GM19351 (cell line): Measurements from ENCODE around the gene SMIM21.

Source experiments
- ATAC-seq: cut with Tn5 transposase; IDR thresholded peaks from one replicate; pipeline ENCODE4 v1.9.1; 2021; ENCODE audit warnings: mild to moderate bottlenecking, moderate library complexity; ENCODE audit not compliant: unreplicated experiment

The SMIM21 gene

GRCh38 chr18:75378376-75379315 is 48.9 kb downstream of the SMIM21 start:
- ATAC-seq: no peak

GRCh38 chr18:75377926-75378325 is 49.6 kb downstream of the SMIM21 start:
- no peak for ATAC-seq

GRCh38 chr18:75377258-75377657 is 50.2 kb downstream of the SMIM21 start:
- no peak for ATAC-seq

- no peak for ATAC-seq
These were observed 51.5 kb downstream of the SMIM21 start for GRCh38 chr18:75376004-75376403.

GRCh38 chr18:75375341-75375740 is 52.2 kb downstream of the SMIM21 start:
- ATAC-seq: no peak

GRCh38 chr18:75374466-75374865 is 53.0 kb downstream of the SMIM21 start:
- ATAC-seq: no peak

GRCh38 chr18:75369026-75369721 is 58.3 kb downstream of the SMIM21 start:
- no peak for ATAC-seq

GRCh38 chr18:75365837-75366236 is 61.7 kb downstream of the SMIM21 start:
- ATAC-seq: no peak

- ATAC-seq: no peak
These were observed 62.3 kb downstream of the SMIM21 start for GRCh38 chr18:75365254-75365629.

GRCh38 chr18:75364512-75365253 is 62.8 kb downstream of the SMIM21 start:
- ATAC-seq: no peak

GRCh38 chr18:75363446-75364225 is 63.9 kb downstream of the SMIM21 start:
- no peak for ATAC-seq

- no peak for ATAC-seq
These were observed 65.1 kb downstream of the SMIM21 start for GRCh38 chr18:75362435-75362834.

GRCh38 chr18:75360941-75361340 is 66.6 kb downstream of the SMIM21 start:
- ATAC-seq: no peak

- no peak for ATAC-seq
These were observed 67.3 kb downstream of the SMIM21 start for GRCh38 chr18:75360215-75360614.
